Measurements from ENCODE around the gene HABP4.

HABP4 gene

GRCh38 chr9:96436063-96436455 lies 13.9 kb upstream of the HABP4 start:
- no peak for DNase-seq

DNA sequence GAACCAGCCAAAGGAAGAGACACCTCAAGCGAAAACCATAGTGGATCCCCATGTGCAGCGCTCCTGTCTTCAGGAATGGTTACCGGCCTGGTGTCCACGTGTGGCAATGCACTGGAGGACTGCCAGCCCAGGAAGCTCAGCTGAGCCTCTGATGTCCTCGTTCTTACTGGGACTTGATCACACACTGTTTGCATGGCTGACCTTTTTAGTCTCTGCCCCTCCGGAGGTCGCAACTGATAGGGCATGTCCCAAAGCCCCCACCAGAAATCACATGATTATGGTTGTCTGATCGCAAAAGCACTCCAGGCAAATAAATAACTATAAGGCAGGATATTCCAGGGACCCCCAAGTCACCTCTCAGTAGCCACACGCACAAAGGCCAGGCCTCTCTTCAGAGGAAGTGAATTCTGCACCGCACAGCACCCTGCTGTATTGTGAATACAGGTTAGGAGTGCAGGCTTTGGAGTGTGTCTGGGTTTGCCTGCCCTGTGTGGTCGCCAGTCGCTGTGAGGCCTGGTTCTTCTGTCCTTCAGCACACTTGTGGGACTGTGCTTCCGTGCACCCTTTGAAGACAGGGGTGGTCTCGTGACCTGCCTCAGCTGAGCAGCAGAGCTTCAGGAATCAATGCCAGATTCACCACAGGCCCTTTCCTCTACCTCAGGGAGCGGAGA lies 13.4 kb upstream of the HABP4 start:
- DNase-seq = no peak

GRCh38 chr9:96437454-96437853 lies 12.5 kb upstream of the HABP4 start:
- no peak for DNase-seq

- no peak for DNase-seq
These were observed 9.2 kb upstream of the HABP4 start for GRCh38 chr9:96440671-96441199.

GRCh38 chr9:96441798-96442445 lies 8.0 kb upstream of the HABP4 start:
- DNase-seq = peak in 1 of 2 experiments; percentile 26

DNA sequence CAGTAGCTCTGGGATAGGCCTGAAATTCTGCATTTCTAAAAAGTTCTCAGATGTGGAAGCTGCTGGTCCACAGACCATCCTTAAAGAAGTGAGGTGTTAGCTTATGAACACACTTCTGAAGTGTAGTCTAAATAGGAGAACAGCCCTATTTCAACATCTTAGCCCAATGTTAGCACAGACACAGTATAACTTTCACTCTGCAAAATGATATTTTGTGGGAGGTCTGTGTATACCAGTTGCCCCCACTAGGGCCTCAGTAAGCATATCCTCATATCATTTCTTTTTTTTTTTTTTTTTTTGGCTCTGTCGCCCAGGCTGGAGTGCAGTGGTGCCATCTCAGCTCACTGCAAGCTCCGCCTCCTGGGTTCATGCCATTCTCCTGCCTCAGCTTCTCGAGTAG lies 7.5 kb upstream of the HABP4 start:
- no peak for DNase-seq

DNA sequence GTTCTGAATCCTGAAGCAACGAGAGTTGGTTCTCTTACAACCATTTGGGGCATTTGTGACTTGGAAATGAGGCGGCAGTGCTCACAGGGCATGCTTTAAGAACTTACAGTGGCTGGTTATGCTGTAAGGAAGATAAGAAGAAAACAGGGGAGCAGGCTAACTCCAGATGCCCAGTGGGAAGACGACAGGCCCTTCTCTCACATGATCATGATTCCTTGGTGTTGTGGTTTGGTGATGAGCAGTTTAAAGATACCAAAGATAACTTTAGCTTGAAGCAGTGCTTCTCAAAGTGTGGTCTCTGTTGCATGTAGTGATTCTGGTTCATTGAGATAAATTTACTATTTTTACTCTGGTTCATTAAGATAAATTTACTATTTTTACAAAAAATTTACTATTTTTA lies 2.6 kb upstream of the HABP4 start:
- no peak for DNase-seq

GRCh38 chr9:96448546-96449170 lies 1.3 kb upstream of the HABP4 start:
- peak in 1 of 2 experiments; percentile 37 for DNase-seq

DNA sequence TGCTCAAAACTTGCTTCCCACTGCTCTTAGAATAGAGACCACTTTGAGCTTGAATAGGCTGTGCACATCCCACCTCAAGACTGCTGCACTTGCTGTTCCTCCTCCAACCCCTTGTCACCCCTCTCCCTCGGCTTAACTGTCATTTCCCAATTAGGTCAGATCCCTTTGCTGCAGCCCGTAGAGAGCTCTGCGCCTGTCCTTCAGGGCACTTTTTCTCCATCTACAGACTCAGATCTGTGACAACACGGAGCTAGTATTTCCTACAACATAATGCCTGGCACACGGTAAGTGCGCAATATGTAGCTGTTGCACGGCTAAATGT lies 485 bp upstream of the HABP4 start:
- no peak for DNase-seq

DNA sequence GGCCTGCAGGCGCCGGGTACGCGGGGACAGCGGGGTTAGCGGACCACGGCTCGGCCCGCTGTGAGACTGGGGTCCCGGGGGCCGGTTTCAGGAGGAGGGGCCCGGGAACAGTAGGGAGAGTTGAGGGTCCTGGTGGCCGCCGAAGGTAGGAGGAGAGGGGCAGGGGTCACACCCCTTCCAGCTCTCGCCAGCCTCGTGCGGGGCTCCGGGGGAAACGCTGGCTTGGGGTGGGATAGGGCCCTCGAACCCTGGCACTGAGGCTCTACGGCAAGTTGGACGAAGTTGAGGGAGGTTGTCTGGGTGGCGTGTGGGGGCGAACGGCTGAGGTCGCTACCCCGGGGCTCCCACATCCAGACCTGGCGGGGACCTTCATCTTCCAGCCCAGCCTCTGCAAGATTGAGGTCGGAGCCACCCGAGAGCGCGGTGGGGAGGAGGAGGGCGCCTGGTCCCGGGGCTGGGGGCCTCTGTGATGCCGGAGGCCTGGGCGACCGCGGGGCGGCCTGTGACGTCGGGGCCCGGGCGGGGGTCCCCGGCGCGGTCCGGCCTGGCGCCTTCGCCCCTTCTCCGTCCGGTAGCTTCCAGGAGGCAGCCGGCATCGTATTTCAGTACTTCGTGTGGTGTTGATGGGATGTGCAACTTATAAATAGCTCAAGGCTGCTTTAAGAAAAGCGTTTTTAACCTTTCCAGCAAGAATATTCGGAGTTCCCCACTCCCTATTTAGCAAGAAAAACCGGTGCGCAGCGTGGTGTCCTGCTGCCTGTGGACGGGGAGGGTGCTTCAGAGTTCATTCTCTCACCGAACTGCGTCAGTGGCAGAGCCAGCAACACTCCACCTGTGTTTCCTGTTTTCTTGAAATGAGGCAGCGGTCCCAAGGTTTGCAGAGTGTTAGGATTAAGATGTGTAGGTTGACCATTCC lies 902 bp downstream of the HABP4 start:
- peak in 1 of 2 experiments; percentile 48 for DNase-seq

DNA sequence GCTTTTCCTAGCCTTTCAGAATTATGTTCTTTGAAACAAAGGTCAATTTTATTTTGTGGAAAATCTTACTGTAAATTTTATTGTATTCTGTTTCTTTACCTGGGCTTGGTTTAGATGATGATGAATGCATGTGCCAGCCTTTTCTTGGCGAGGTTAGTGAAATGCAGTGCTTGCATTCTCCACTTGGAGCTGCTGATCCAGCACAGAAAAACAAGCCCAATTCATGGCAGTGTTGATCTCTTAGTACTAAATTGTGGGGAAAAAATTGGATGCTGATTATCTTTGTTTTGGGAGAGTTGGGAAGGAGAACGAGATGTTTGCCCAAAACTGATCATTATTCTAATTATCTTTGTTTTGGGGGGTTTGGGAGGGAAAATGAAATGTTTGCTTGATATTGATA lies 3.7 kb downstream of the HABP4 start:
- peak in 1 of 2 experiments; percentile 1 for DNase-seq

- no peak for DNase-seq
These were observed 7.3 kb downstream of the HABP4 start for GRCh38 chr9:96457266-96457665.

GRCh38 chr9:96458226-96458625 lies 8.3 kb downstream of the HABP4 start:
- DNase-seq = no peak

- no peak for DNase-seq
These were observed 9.5 kb downstream of the HABP4 start for GRCh38 chr9:96459268-96460007.

- no peak for DNase-seq
These were observed 10.5 kb downstream of the HABP4 start for GRCh38 chr9:96460470-96460869.

- DNase-seq = no peak
These were observed 10.9 kb downstream of the HABP4 start for GRCh38 chr9:96460882-96461281.

- DNase-seq = no peak
These were observed 11.4 kb downstream of the HABP4 start for GRCh38 chr9:96461336-96461735.

- DNase-seq = no peak
These were observed 12.6 kb downstream of the HABP4 start for GRCh38 chr9:96462541-96462940.

GRCh38 chr9:96464426-96464825 lies 14.5 kb downstream of the HABP4 start:
- no peak for DNase-seq

- DNase-seq = no peak
These were observed 17.8 kb downstream of the HABP4 start for GRCh38 chr9:96467784-96468183.

GRCh38 chr9:96476013-96476412 lies 26.0 kb downstream of the HABP4 start:
- no peak for DNase-seq

- no peak for DNase-seq
These were observed 26.6 kb downstream of the HABP4 start for GRCh38 chr9:96476591-96476990.

Measured in NCI-H526 (cell line).